A549 (cell line): Measurements from ENCODE around the gene NEU3. TPM values are rescaled to one million over a fixed set of nuclear protein-coding genes. Genes with fewer than 3 reads are reported as not detected.

ENCODE experiments used
- ATAC-seq, 2 experiments: fragments of 200-7000 bp in 1 of 2; fragments of >200 bp in 1 of 2; cut with Nextera tagmentation in 1 of 2; cut with Tn5 transposase in 1 of 2; 3 replicates each; pipeline versions ENCODE4 v1.8.0 to v1.9.1; 2018 to 2020; ENCODE audit warnings: mild to moderate bottlenecking in 1 of 2, moderate library complexity in 1 of 2
- CTCF ChIA-PET: fragments of 300-600 bp; sonication (Branson Sonifier 250); formaldehyde crosslinking; extraction: SDS; loops from one replicate; lab custom pipeline; 2021; ENCODE audit warnings: antibody characterized with exemption, inconsistent platforms; lab: Yijun Ruan, JAX
- POLR2A ChIA-PET: fragments of 350-600 bp; formaldehyde crosslinking; extraction: SDS; loops from one replicate; lab custom pipeline; 2021; ENCODE audit warnings: antibody characterized with exemption, inconsistent platforms; lab: Yijun Ruan, JAX
- DNase-seq, 2 experiments: peaks; one replicate each; pipeline versions ENCODE4 v3.0.0 to v3.0.0-alpha.2; 2011 to 2016; ENCODE audit warnings: low read depth in 1 of 2, low spot score in 1 of 2
- FAIRE-seq: peaks from 2 replicates; lab custom pipeline; 2011; peaks lifted over from hg19 to GRCh38; lab: Jason Lieb, UNC
- H3K27ac ChIP-seq, 2 experiments: fragments of >200 bp; sonication (Bioruptor Twin); formaldehyde crosslinking; 3 replicates each; pipeline ENCODE4 v1.5.1; 2016 to 2017
- H3K4me1 ChIP-seq: fragments of >200 bp; sonication (Bioruptor Twin); formaldehyde crosslinking; 3 replicates; pipeline ENCODE4 v1.6.1; 2016
- H3K4me2 ChIP-seq: fragments of >200 bp; sonication (Bioruptor Twin); formaldehyde crosslinking; 3 replicates; pipeline ENCODE4 v1.6.1; 2016
- H3K4me3 ChIP-seq: fragments of >200 bp; sonication (Bioruptor Twin); formaldehyde crosslinking; 3 replicates; pipeline ENCODE4 v1.5.1; 2016
- H3K9me3 ChIP-seq: fragments of >200 bp; sonication (Bioruptor Twin); formaldehyde crosslinking; 3 replicates; pipeline ENCODE4 v1.6.1; 2016
- BHLHE40 ChIP-seq: IDR thresholded peaks from 2 replicates; pipeline ENCODE4 v1.6.1; 2012; ENCODE audit warnings: low read depth, low read length, inconsistent platforms
- CEBPB ChIP-seq, 2 experiments: fragments of >200 bp in 1 of 2; sonication (Bioruptor Twin) in 1 of 2; formaldehyde crosslinking in 1 of 2; IDR thresholded peaks; 2 replicates each; pipeline ENCODE4 v1.6.1; 2012 to 2016
- CHD4 ChIP-seq: fragments of 200-600 bp; sonication (generic); IDR thresholded peaks from 2 replicates; pipeline ENCODE4 v1.6.1; 2016; ENCODE audit warnings: antibody characterized with exemption, mild to moderate bottlenecking, borderline replicate concordance
- E2F6 ChIP-seq: IDR thresholded peaks from 2 replicates; pipeline ENCODE4 v1.6.1; 2012; ENCODE audit warnings: low read depth, borderline replicate concordance
- EHF ChIP-seq: fragments of 250-450 bp; sonication (Bioruptor Pico); IDR thresholded peaks from 2 replicates; pipeline ENCODE4 v1.5.0; 2020; ENCODE audit warnings: mild to moderate bottlenecking
- FOXS1 ChIP-seq: fragments of 250-450 bp; sonication (Bioruptor Pico); IDR thresholded peaks from 2 replicates; pipeline ENCODE4 v1.5.0; 2020; ENCODE audit warnings: mild to moderate bottlenecking, moderate library complexity
- HES2 ChIP-seq: fragments of >200 bp; sonication (Bioruptor Twin); formaldehyde crosslinking; IDR thresholded peaks from 2 replicates; pipeline ENCODE4 v1.6.1; 2016
- HOXA7 ChIP-seq: fragments of 250-450 bp; sonication (Bioruptor Pico); IDR thresholded peaks from 2 replicates; pipeline ENCODE4 v1.5.0; 2020; ENCODE audit warnings: mild to moderate bottlenecking, moderate library complexity
- HOXB5 ChIP-seq: fragments of 250-450 bp; sonication (Bioruptor Pico); IDR thresholded peaks from 2 replicates; pipeline ENCODE4 v1.5.0; 2020; ENCODE audit warnings: mild to moderate bottlenecking, moderate library complexity
- NFE2L2 ChIP-seq: fragments of 150-350 bp; conservative IDR thresholded peaks from 2 replicates; pipeline ENCODE4 v1.6.1; 2014; ENCODE audit warnings: low read length
- NR3C1 ChIP-seq: fragments of >200 bp; sonication (Bioruptor Twin); formaldehyde crosslinking; IDR thresholded peaks from 3 replicates; pipeline ENCODE4 v1.6.1; 2017
- POLR2A ChIP-seq: IDR thresholded peaks from 2 replicates; pipeline ENCODE4 v1.6.1; 2012; ENCODE audit warnings: mild to moderate bottlenecking, low read length
- RCOR1 ChIP-seq: fragments of 150-350 bp; IDR thresholded peaks from 2 replicates; pipeline ENCODE4 v1.6.1; 2014; ENCODE audit warnings: antibody characterized with exemption, low read length, low read depth
- REST ChIP-seq: fragments of 200-600 bp; sonication (generic); IDR thresholded peaks from 2 replicates; pipeline ENCODE4 v1.6.1; 2016; ENCODE audit warnings: antibody characterized with exemption, mild to moderate bottlenecking, moderate library complexity
- RNF2 ChIP-seq: fragments of 200-600 bp; sonication (generic); IDR thresholded peaks from 2 replicates; pipeline ENCODE4 v1.6.1; 2016; ENCODE audit warnings: low read depth, mild to moderate bottlenecking, antibody characterized with exemption, moderate library complexity, borderline replicate concordance
- USF2 ChIP-seq: fragments of 450-650 bp; IDR thresholded peaks from 2 replicates; pipeline ENCODE4 v1.6.1; 2014; ENCODE audit warnings: antibody characterized with exemption
- ZNF302 ChIP-seq: fragments of 250-450 bp; sonication (Bioruptor Pico); IDR thresholded peaks from 2 replicates; pipeline ENCODE4 v1.9.0; 2021; ENCODE audit warnings: inconsistent platforms, mild to moderate bottlenecking, moderate library complexity
- ZSCAN20 ChIP-seq: fragments of 250-450 bp; sonication (Bioruptor Pico); IDR thresholded peaks from 2 replicates; pipeline ENCODE4 v1.8.0; 2022; ENCODE audit warnings: mild to moderate bottlenecking, moderate library complexity
- WGBS: methylation state at CpG from one replicate; pipeline ENCODE4 v1.1.6; 2017; ENCODE audit errors: missing lambda C conversion rate; 5-methylcytosine and 5-hydroxymethylcytosine counted together
- polyA plus RNA-seq, 4 experiments: library from polyadenylated mRNA; depleted of rRNA in 3 of 4; stranded (reverse); fragments of >200 nt; fragmentation: RNase III in 1 of 4; extraction: RNeasy Plus Mini Kit Qiagen cat#74134 plus additional on column Dnase treatment in 1 of 4; gene quantifications; 2 replicates in 3 of 4; 3 replicates in 1 of 4; pipeline ENCODE4 v1.2.3, GENCODE V29; 2011 to 2017
- TF ChIP-seq, protein P1 (sequence below): fragments of 250-450 bp; sonication (Bioruptor Pico); IDR thresholded peaks from 2 replicates; pipeline ENCODE4 v1.5.0; 2020; ENCODE audit warnings: low read depth, mild to moderate bottlenecking, moderate library complexity
- TF ChIP-seq, protein P2 (sequence below): fragments of >200 bp; sonication (Bioruptor Twin); formaldehyde crosslinking; IDR thresholded peaks from 3 replicates; pipeline ENCODE4 v1.5.1; 2016

Gene NEU3
- polyA plus RNA-seq, 2 of the 4 experiments (the other 2 are of a cell fraction): 4.0 to 5.5 TPM

- no peak for ATAC-seq
- 84% methylated on average over 2 of the region's 2 CpGs for WGBS
- no peak for TF ChIP-seq USF2
- TF ChIP-seq, protein P1, sequence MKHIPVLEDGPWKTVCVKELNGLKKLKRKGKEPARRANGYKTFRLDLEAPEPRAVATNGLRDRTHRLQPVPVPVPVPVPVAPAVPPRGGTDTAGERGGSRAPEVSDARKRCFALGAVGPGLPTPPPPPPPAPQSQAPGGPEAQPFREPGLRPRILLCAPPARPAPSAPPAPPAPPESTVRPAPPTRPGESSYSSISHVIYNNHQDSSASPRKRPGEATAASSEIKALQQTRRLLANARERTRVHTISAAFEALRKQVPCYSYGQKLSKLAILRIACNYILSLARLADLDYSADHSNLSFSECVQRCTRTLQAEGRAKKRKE (CRISPR knock-in tag): no peak
- TF ChIP-seq NFE2L2: no peak
- TF ChIP-seq REST: no peak
- no peak for TF ChIP-seq HOXA7 (CRISPR knock-in tag)
- no peak for TF ChIP-seq RNF2
- TF ChIP-seq, protein P2, sequence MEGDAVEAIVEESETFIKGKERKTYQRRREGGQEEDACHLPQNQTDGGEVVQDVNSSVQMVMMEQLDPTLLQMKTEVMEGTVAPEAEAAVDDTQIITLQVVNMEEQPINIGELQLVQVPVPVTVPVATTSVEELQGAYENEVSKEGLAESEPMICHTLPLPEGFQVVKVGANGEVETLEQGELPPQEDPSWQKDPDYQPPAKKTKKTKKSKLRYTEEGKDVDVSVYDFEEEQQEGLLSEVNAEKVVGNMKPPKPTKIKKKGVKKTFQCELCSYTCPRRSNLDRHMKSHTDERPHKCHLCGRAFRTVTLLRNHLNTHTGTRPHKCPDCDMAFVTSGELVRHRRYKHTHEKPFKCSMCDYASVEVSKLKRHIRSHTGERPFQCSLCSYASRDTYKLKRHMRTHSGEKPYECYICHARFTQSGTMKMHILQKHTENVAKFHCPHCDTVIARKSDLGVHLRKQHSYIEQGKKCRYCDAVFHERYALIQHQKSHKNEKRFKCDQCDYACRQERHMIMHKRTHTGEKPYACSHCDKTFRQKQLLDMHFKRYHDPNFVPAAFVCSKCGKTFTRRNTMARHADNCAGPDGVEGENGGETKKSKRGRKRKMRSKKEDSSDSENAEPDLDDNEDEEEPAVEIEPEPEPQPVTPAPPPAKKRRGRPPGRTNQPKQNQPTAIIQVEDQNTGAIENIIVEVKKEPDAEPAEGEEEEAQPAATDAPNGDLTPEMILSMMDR: no peak
- no peak for TF ChIP-seq RCOR1
- no peak for TF ChIP-seq FOXS1 (CRISPR knock-in tag)
- TF ChIP-seq CHD4: no peak
- no peak for TF ChIP-seq BHLHE40
- no peak for TF ChIP-seq EHF (CRISPR knock-in tag)
- TF ChIP-seq E2F6: no peak
- TF ChIP-seq POLR2A: no peak
- no peak for TF ChIP-seq ZSCAN20 (CRISPR knock-in tag)
- TF ChIP-seq HES2: no peak
- TF ChIP-seq HOXB5 (CRISPR knock-in tag): no peak
- no peak for TF ChIP-seq CEBPB (IDR thresholded peaks at IDR 0.05)
- no peak for TF ChIP-seq NR3C1
- no peak for TF ChIP-seq ZNF302 (CRISPR knock-in tag)
- no peak for DNase-seq
- Histone ChIP-seq H3K9me3 (no peaks in the 10 kb centered on the region), H3K4me1 (peaks cover 7% of the 10 kb centered on the region; the same call in 2 of the 3 replicates), H3K27ac (no peak overlapping the region), H3K4me2 (no peak overlapping the region), H3K4me3 (no peak overlapping the region)
- FAIRE-seq: no peak
- ChIA-PET CTCF (interaction anchor here (1.3 kb wide), 1 partner anchor 424 kb away, joined by 3 read pairs; no protein-coding TSS in a partner anchor), POLR2A (no interaction called here)
Observed at GRCh38 chr11:74984730-74985129, 4.0 kb upstream of the NEU3 start.
